HG03097 (cell line): ENCODE results near the gene STX10.
A peak's percentile ranks its signal among the peaks of the same experiment; 100 is the strongest.

Source experiments
- ATAC-seq: cut with Tn5 transposase; IDR thresholded peaks from one replicate; pipeline ENCODE4 v1.9.1; 2021; ENCODE audit not compliant: unreplicated experiment, low FRiP score

The STX10 gene

GRCh38 chr19:13121551-13122274 lies 28.5 kb downstream of the STX10 start:
- no peak for ATAC-seq

DNA sequence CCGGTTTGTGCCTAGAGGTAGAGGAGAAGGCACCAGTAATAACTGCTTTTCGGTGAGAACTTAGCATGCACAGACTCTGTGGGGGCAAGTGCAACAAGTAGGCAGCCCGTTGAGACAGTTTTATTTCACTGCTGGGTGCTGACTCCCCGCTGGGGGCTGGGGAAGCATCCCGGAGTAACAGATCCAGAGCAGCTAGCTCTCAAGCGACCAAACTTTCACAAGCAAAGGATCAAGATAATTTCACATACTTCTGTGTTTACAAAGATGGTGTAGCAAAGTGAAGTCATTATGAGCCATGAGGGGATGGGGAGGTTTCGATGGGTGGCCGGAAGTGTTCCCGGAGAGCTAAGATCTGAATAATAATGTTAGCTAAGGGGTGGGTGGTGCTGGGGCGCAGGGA lies 29.4 kb downstream of the STX10 start:
- ATAC-seq: no peak

DNA sequence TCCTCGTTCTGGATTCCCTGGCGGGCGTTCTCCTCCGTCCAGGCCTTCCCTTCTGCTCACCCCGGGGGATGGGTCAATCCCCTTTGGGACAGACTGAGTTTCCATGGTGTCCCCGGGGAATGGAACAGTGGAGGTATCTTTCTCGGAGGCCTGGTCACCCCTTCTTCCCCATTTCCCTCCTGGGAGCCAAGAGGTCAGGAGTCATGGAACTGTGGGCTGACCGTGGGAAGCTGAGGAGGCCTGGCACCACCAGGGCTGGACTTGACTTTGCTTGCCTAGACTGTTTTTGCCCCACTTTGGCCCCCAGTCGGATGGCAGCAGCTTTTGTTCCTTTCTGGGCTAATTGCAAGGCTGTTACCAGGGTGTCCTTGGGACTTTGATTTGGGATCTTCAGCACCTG lies 30.1 kb downstream of the STX10 start:
- no peak for ATAC-seq

GRCh38 chr19:13119627-13120026 lies 30.5 kb downstream of the STX10 start:
- ATAC-seq: no peak

DNA sequence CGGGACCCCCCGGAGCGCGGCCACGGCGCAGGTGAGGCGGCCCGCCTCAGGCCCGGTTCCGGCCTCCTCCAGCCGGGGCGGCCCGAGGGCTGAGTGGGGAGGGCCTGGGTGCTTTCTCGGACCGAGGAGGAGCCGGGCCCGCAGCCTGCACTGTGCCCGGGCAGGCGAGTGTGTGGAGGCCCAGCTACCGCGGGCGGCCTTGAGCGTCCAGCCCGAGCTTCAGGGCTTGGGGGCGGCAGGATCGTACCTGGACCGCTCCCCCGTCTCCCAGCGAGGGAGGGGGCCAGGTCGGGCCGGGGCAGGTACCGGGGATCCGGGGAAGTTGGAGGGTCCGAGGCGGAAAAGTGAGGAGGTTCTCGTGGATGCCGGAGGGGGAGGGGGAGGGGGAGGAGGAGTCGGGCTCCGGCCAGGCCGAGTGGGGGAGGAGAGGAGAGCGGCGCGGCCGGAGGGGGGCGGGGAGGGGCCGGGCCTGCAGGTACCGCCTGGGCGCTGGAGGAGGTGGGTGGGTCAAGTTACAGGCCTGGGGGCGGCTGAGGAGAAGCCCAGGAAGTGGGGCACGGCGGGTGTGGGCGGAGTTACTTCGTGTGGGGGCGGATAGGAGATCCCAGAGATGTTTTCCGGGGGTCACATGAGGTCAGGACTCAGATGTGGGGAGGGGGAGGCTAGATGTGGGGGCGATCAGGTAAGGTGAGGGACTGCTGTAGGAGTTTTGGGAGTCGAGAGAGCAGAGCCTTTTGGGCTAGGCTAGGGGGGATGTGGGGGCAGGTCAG lies 31.6 kb downstream of the STX10 start:
- ATAC-seq: no peak

- peak; percentile 65 for ATAC-seq
Measured at GRCh38 chr19:13117772-13118423, 32.3 kb downstream of the STX10 start, which contains the start of gene NACC1. Gene NACC1, plus strand, starts transcription at chr19:13118264. Its CDS starts 16,944 bp downstream, at chr19:13135208.

GRCh38 chr19:13117176-13117771 lies 32.9 kb downstream of the STX10 start:
- peak; percentile 15 for ATAC-seq

DNA sequence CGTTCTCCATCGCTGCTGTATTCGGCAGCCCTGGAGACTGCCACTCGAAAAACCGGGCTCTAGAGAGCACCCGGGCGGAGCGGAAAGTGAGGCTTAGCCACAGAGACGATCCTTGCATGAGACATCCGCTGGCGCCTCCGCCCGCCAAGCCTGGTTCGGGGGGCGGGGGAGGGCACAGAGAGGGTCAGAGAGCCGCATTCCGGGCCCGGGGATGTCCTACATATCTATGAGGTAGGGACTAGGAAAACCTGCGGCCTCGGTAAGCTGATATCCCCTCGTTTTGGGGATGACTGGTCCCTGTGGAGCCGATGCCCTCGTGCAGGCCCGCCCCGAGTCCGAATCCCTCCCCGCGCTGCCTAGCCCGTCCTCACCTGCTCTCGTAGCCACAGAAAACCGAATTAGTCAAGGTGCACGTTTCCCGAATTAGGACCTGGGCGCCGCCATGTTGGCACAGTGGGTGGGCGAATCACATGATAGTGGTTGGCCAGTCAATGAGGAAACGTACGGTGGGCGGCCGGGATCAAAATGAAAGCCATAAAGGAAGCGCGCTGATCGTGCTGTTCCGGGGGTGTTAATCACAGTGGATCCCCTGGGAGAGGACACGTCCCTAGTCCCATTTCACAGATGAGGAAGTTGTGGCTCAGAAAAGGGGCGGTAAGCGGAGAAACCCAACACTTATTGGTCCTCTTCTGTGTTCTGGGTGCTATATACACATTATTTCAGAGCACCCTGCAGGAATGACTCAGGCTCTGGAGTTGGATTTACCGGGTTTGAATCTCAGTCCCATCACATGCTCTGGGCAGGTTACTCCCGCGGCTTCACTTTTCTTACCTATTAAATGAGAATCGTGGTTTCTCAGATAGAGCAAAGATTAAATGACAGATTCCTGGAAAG lies 33.6 kb downstream of the STX10 start, which contains the start of gene TRMT1:
TSS of gene TRMT1 (minus strand) at position 459 of the 894 bp plus-strand sequence. CDS start at position 118, 341 bp downstream.
- peak; percentile 35 for ATAC-seq

DNA sequence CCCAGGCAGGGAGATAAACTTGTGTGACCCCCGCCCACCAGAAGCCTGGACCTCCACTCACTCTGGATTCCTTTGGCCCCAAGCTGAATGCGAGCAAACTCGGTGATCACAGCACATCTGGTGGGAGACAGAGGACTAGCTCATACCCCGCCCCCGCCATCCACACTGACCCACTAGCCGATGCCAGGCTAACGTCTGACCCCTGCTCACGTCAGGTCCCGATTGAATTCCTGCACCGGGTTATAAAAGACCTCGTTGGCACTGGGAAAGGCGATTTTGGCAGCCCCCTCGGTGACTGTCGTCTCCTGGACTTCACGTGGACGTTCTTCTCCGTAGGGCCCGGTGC lies 34.3 kb downstream of the STX10 start:
- ATAC-seq: no peak

- ATAC-seq: no peak
Measured at GRCh38 chr19:13112555-13112954, 37.6 kb downstream of the STX10 start.

DNA sequence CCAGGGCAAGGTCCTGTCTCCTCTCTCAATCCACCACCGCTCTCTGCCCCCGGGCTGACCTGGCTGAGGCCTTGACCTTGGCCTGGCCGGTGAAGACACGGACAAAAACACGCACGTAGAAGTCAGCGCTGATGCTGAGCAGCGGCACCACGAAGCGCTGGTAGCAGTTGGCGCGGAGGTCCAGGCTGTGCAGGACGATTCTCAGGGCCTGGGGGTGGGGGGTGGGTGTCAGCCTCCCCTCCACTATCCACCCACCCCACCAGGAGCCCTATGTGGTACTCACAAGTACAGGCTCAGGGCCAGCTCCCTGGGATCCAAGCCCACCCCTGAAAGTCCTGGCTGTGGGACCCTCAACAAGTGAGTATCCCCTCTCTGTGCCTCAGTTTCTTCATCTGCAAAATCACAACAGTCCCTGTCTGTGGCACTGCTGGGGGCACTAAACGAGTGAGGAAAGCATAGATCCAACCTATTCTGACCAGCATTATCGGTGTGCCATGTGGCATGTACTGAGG lies 40.0 kb downstream of the STX10 start:
- ATAC-seq: no peak

GRCh38 chr19:13109361-13110098 lies 40.6 kb downstream of the STX10 start:
- ATAC-seq: no peak

DNA sequence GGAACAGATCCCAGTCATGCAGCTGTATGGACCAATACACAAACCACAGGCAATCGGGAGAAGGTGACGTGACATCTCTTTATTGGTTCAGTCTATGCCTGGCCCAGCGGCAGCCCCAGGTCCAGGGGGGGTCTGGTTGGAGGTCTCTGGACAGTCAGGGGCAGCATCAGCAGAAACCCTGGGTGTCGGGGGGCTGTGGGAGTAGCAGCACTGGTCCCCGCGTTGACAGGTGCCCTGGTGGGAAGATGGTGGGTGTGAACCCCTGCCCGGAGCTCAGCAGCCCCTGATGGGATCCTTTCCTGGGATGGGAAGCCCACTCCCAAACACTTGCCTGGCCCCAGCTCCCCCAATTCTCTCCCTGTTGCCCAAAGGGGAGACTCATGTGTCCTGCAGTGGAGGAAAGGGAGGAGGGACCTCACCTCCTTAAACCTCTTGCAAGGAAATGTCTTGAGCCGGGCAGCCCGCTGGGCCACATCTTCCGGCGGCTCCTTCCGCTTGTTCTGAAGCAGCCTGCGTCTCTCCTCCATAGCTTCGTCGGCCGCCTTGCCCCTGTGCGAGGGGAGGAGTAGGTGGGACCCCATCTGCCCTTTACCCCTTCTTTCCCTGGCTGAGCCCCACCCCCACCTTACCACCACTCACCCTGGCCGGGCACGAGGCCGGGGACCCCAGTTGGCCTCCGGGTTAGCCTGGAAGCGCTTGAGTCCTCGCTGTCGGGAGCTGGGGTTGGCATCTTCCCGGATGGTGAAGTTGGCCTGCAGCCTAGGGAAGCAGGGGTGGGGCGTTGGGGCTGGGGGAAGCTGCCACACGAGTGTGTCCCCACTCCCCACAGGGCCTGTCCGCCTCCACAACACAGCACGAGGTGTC lies 45.1 kb downstream of the STX10 start:
- no peak for ATAC-seq

DNA sequence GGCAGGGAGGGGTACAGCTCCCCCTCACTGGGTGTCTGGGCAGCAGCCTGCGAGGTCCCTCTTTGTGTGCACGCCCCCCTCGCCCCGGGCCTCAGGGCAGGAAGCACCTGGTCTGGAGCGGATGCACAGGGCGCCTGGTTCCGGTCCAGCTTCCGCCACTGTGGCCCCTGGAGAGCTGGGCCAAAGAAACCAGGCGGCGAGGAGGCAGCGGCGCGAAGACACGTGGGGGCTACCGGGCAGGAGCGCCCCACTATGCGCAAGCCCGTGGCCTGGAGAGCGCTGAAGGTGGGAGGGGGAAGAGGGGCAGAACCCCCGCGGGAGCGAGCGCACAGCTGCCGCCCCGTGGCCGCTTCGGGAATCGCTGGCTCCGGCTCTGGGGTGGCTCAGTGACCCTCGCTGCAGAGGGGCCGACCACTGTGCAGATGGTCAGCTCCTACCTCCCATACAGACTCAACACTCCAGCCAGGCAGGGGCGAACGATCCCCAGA lies 45.8 kb downstream of the STX10 start:
- no peak for ATAC-seq

DNA sequence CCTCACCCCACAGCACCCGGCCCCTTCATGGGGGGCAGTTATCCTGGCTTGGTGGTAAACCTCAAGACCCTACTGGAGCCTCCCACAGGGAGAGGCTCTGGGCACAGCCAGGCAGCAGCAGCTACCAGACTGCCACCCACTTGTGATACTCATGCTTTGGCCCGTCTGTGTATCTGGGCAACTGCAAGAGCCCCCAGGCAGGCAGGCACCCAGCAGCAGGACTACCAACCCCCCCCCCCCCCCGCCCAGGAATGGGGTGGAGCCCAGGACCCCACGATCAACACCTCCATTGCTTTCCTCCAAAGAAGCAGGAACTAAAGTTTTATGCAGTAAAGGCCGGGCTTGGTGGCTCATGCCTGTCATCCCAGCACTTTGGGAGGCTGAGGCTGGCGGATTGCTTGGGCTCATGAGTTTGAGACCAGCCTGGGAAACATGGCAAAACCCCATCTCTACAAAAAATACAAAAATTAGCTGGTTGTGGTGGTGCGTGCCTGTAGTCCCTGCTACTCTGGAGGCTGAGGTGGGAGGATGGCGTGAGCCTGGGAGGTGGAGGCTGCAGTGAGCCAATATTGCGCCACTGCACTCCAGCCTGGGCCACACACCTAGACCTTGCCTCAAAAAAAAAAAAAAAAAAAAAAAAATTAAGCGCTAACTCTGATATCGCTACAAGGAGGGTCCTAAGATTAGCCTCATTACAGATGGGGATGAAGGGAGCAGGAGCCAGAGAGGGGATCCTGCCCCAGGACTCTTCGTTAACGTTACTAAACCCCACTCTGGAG lies 46.4 kb downstream of the STX10 start:
- no peak for ATAC-seq

GRCh38 chr19:13102666-13103580 lies 47.3 kb downstream of the STX10 start, which contains the start of gene LYL1:
Gene LYL1, minus strand, starts transcription at chr19:13102858. Its CDS starts 1,687 bp downstream, at chr19:13101171.
- no peak for ATAC-seq
